Neural cell (in vitro differentiated cells): Measurements from ENCODE around the gene SLC9A5.

Experiments used
- CTCF ChIP-seq: fragments of 450-650 bp; IDR thresholded peaks from 2 replicates; pipeline ENCODE4 v1.5.1; 2014; ENCODE audit warnings: antibody characterized with exemption, mild to moderate bottlenecking, moderate library complexity; ENCODE audit not compliant: poor library complexity, severe bottlenecking
- EP300 ChIP-seq: fragments of 450-650 bp; conservative IDR thresholded peaks from 2 replicates; pipeline ENCODE4 v1.6.1; 2014; ENCODE audit warnings: antibody characterized with exemption, mild to moderate bottlenecking, moderate library complexity; ENCODE audit not compliant: poor library complexity, severe bottlenecking
- EZH2 ChIP-seq: fragments of 200-600, 300-800 bp; shearing (Covaris generic), sonication (generic); IDR thresholded peaks from 2 replicates; pipeline ENCODE4 v1.6.1; 2014; ENCODE audit warnings: antibody characterized with exemption, low read length, borderline replicate concordance, mild to moderate bottlenecking; ENCODE audit not compliant: insufficient read depth, poor library complexity, severe bottlenecking
- POLR2AphosphoS5 ChIP-seq: IDR thresholded peaks from 2 replicates; pipeline ENCODE4 v1.6.1; 2012
- RAD21 ChIP-seq: fragments of 450-650 bp; conservative IDR thresholded peaks from 2 replicates; pipeline ENCODE4 v1.6.1; 2014; ENCODE audit warnings: antibody characterized with exemption, mild to moderate bottlenecking, moderate library complexity
- REST ChIP-seq: IDR thresholded peaks from 2 replicates; pipeline ENCODE4 v1.6.1; 2012; ENCODE audit warnings: borderline replicate concordance
- SMC3 ChIP-seq: fragments of 450-650 bp; conservative IDR thresholded peaks from 2 replicates; pipeline ENCODE4 v1.6.1; 2014; ENCODE audit warnings: antibody characterized with exemption, mild to moderate bottlenecking, moderate library complexity; ENCODE audit not compliant: poor library complexity
- TAF1 ChIP-seq: IDR thresholded peaks from 2 replicates; pipeline ENCODE4 v1.6.1; 2012; ENCODE audit warnings: low read depth

- TF ChIP-seq CTCF (no peak), EP300 (no peak), EZH2 (no peak), TAF1 (no peak), POLR2AphosphoS5 (no peak), SMC3 (no peak), RAD21 (no peak), REST (no peak)
Measured at GRCh38 chr16:67228905-67229304, 19.9 kb upstream of the SLC9A5 start.
